ENCODE measurements around the gene RNF181. TPM values are rescaled to one million over a fixed set of nuclear protein-coding genes. Genes with fewer than 3 reads are reported as not detected.

RNF181 gene
- total and polyA plus RNA-seq, 2 of the 13 experiments (the other 11 are each of a cell fraction or from before 2014, with no cell fraction given): 224 to 578 TPM

DNA sequence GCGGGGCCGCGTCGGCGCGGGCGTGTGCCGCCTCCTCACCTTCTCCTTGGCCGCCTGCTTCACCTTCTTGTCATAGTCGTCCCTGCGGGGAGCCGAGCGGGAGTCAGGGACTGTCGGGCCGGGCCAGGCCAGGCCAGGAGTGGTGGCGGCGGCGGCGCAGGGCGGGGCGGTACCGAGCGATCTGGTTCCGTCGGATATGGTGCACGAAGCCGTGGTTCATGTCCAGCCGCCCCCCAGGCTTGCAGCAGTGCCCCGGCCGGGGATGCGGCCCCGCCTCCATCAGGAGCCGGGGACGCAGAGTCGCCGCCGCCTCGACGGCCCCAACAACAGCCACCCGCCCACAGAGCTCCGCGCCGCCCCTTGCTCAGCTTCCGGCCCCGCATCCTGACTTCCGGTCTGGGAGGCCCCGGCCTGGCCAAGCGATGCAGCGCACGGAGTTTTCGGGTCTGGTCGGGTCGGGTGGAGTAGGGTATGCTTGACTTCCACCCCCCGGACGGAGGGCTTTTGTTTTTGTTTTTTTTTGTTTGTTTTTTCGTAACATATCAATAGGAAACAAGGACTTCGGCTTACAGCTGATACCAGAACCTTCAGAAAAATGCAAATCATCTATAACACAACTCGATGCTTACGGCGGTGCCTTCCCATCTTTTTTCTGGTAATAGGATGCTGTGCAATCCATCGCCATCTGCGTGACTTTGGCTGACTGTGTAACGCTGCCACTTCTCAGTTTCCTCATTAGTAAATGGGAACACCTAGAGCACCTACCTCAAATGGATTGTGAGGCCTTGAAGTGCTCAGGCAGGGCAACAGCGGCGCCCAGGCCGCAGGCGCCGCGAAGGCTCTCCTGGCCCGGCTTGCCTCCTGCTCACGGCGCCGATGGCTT lies 16.4 kb downstream of the RNF181 start, which contains the start of gene C2orf68 (continued):
- TF ChIP-seq ZUFSP (CRISPR knock-in tag; IDR thresholded peaks at IDR 0.05; ENCODE audit: borderline replicate concordance) (no peak), IRX3 (CRISPR knock-in tag; IDR thresholded peaks at IDR 0.05; ENCODE audit: borderline replicate concordance, low read depth) (no peak), ZNF75D (CRISPR knock-in tag; IDR thresholded peaks at IDR 0.05; ENCODE audit: borderline replicate concordance) (no peak), ZNF276 (CRISPR knock-in tag; IDR thresholded peaks at IDR 0.05; ENCODE audit: low read depth) (peak; percentile 90), TGIF2 (CRISPR knock-in tag; IDR thresholded peaks at IDR 0.05) (no peak), ZNF674 (CRISPR knock-in tag; IDR thresholded peaks at IDR 0.05; ENCODE audit: low read depth) (no peak), CBX5 (CRISPR knock-in tag; IDR thresholded peaks at IDR 0.05; ENCODE audit: borderline replicate concordance) (no peak; the same call in 1 of the 2 replicates), ZNF121 (CRISPR knock-in tag; IDR thresholded peaks at IDR 0.05) (no peak), ZBTB3 (CRISPR knock-in tag; IDR thresholded peaks at IDR 0.05; ENCODE audit: borderline replicate concordance, low read depth) (peak; percentile 63; the same call in 1 of the 2 replicates), WIZ (CRISPR knock-in tag; IDR thresholded peaks at IDR 0.05) (0 out of 2 replicates have a peak, but pooled peaks have one; percentile 10), ZNF263 (CRISPR knock-in tag; IDR thresholded peaks at IDR 0.05) (0 out of 2 replicates have a peak, but pooled peaks have one; percentile 9)
- TF ChIP-seq, protein P1, sequence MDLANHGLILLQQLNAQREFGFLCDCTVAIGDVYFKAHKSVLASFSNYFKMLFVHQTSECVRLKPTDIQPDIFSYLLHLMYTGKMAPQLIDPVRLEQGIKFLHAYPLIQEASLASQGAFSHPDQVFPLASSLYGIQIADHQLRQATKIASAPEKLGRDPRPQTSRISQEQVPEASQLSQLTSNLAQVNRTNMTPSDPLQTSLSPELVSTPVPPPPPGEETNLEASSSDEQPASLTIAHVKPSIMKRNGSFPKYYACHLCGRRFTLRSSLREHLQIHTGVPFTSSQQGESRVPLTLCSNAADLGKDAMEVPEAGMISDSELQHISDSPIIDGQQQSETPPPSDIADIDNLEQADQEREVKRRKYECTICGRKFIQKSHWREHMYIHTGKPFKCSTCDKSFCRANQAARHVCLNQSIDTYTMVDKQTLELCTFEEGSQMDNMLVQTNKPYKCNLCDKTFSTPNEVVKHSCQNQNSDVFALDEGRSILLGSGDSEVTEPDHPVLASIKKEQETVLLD (CRISPR knock-in tag; IDR thresholded peaks at IDR 0.05; ENCODE audit: low read depth): peak; percentile 70
- TF ChIP-seq, protein P2, sequence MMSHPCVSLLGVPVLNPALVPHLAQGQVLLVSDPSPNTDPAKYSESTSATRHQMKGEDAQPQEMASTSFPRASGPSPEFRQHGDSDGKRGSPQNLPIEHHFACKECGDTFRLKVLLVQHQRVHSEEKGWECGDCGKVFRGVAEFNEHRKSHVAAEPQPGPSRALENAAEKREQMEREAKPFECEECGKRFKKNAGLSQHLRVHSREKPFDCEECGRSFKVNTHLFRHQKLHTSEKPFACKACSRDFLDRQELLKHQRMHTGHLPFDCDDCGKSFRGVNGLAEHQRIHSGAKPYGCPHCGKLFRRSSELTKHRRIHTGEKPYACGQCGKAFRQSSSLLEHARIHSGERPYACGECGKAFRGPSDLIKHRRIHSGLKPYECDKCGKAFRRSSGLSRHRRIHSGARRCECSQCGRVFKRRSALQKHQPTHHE (CRISPR knock-in tag; IDR thresholded peaks at IDR 0.05; ENCODE audit: borderline replicate concordance): no peak; the same call in 1 of the 2 replicates
- TF ChIP-seq, protein P3, sequence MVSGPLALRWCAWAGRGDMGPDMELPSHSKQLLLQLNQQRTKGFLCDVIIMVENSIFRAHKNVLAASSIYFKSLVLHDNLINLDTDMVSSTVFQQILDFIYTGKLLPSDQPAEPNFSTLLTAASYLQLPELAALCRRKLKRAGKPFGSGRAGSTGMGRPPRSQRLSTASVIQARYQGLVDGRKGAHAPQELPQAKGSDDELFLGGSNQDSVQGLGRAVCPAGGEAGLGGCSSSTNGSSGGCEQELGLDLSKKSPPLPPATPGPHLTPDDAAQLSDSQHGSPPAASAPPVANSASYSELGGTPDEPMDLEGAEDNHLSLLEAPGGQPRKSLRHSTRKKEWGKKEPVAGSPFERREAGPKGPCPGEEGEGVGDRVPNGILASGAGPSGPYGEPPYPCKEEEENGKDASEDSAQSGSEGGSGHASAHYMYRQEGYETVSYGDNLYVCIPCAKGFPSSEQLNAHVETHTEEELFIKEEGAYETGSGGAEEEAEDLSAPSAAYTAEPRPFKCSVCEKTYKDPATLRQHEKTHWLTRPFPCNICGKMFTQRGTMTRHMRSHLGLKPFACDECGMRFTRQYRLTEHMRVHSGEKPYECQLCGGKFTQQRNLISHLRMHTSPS (CRISPR knock-in tag; IDR thresholded peaks at IDR 0.05; ENCODE audit: low read depth): no peak
- TF ChIP-seq, protein P4, sequence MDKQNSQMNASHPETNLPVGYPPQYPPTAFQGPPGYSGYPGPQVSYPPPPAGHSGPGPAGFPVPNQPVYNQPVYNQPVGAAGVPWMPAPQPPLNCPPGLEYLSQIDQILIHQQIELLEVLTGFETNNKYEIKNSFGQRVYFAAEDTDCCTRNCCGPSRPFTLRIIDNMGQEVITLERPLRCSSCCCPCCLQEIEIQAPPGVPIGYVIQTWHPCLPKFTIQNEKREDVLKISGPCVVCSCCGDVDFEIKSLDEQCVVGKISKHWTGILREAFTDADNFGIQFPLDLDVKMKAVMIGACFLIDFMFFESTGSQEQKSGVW (CRISPR knock-in tag; IDR thresholded peaks at IDR 0.05; ENCODE audit: borderline replicate concordance): no peak
- TF ChIP-seq, protein P5, sequence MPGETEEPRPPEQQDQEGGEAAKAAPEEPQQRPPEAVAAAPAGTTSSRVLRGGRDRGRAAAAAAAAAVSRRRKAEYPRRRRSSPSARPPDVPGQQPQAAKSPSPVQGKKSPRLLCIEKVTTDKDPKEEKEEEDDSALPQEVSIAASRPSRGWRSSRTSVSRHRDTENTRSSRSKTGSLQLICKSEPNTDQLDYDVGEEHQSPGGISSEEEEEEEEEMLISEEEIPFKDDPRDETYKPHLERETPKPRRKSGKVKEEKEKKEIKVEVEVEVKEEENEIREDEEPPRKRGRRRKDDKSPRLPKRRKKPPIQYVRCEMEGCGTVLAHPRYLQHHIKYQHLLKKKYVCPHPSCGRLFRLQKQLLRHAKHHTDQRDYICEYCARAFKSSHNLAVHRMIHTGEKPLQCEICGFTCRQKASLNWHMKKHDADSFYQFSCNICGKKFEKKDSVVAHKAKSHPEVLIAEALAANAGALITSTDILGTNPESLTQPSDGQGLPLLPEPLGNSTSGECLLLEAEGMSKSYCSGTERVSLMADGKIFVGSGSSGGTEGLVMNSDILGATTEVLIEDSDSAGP (CRISPR knock-in tag; IDR thresholded peaks at IDR 0.05; ENCODE audit: borderline replicate concordance): peak; percentile 92
